ENCODE measurements around the gene C21orf91.

The C21orf91 gene

GRCh38 chr21:17765207-17765606 lies 53.9 kb downstream of the C21orf91 start:
- CTCF ChIA-PET: interaction anchor here (1.4 kb wide), 1 partner anchor 86 kb away, joined by 4 read pairs; no protein-coding TSS in a partner anchor
- TF ChIP-seq, protein P1, sequence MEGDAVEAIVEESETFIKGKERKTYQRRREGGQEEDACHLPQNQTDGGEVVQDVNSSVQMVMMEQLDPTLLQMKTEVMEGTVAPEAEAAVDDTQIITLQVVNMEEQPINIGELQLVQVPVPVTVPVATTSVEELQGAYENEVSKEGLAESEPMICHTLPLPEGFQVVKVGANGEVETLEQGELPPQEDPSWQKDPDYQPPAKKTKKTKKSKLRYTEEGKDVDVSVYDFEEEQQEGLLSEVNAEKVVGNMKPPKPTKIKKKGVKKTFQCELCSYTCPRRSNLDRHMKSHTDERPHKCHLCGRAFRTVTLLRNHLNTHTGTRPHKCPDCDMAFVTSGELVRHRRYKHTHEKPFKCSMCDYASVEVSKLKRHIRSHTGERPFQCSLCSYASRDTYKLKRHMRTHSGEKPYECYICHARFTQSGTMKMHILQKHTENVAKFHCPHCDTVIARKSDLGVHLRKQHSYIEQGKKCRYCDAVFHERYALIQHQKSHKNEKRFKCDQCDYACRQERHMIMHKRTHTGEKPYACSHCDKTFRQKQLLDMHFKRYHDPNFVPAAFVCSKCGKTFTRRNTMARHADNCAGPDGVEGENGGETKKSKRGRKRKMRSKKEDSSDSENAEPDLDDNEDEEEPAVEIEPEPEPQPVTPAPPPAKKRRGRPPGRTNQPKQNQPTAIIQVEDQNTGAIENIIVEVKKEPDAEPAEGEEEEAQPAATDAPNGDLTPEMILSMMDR (IDR thresholded peaks at IDR 0.05; ENCODE audit: control extremely low read depth, extremely low read depth, low read depth, missing control alignments): no peak
- POLR2A ChIA-PET: no interaction called here
- no peak for DNase-seq (ENCODE audit: extremely low spot score)

DNA sequence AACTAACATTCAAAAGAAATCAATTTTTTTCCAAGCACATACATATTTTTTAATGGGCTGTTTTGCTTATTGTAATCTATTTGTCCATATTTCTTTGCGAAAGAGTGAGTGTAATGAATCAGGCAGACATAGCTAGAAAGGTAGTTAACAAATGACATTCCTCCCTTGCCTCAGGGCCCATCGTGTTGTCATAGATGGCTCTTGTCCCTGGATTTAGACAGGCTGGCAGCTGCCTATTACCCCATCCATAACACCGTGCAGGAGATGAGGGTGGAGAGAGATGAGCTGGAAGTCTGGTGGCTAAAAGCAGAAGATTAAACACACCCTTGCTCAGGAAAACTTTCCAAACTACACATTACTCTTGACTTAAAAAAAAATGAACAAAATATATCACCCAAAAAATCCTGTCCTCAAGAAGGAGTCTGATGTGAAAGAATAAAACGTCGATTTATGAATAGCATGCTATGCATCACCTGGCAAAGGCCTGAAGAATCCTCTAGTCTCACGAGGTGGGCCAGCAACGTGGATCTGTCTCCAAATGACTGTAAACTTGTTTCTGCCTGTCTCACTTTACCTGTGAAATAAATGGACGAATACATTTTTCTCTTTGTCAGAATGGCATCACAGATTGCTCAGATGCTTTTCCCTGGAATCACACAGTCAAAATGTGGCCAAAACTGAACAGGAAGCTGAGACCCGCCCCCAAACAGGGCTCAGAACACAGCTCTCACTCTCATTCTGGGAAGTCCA lies 55.7 kb downstream of the C21orf91 start:
- no peak for DNase-seq (ENCODE audit: extremely low spot score)
- POLR2A ChIA-PET: no interaction called here
- TF ChIP-seq, protein P1 (IDR thresholded peaks at IDR 0.05; ENCODE audit: control extremely low read depth, extremely low read depth, low read depth, missing control alignments): no peak
- CTCF ChIA-PET: no interaction called here

DNA sequence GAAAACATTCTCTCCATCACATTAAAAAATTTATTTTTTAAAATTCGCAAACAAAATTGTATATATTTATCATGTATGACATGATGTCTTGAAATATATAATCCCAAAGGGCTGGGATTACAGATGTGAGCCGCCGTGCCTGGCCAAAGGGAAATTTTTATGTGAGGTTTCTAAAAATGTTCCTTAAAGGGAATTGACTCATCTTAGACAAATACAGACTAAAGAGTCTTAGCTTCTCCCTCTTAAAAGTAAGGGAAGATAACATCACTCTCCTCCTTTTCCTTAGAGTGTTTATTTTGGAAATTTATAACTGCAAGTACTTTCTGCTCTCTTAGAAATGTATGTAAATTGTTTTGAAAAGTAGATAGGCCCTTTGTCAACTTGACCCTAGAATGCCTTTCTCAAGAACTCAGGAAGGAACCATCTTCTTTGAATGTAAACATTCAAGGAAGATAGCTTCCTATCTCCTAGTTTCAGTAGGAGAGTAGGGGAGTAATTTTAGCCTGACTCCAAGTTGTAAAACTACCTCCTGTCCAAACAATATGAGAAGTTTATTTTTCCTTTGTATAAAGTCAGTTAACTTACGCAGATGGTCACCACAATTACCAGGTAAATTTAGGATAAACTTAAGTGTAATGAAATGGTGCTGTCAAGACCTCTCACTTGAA lies 59.5 kb downstream of the C21orf91 start:
- ChIA-PET CTCF (no interaction called here), POLR2A (no interaction called here)
- DNase-seq (ENCODE audit: extremely low spot score): no peak
- TF ChIP-seq, protein P1 (IDR thresholded peaks at IDR 0.05; ENCODE audit: control extremely low read depth, extremely low read depth, low read depth, missing control alignments): no peak

DNA sequence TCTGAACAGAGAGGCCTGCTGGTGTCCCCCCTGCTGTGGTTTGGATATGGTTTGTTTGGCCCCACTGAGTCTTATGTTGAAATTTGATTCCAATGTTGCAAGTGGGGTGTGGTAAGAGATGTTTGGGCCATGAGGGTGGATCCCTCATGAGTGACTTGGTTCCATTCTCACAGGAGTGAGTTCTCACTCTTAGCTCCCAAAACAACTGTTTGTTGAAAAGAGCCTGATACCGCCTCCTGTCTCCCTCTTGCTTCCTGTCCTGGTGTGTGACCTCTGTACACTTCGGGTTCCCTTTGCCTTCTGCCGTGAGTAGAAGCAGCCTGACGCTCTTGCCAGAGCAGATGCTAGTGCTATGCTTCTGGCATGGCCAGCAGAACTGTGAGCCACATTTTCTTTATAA lies 60.5 kb downstream of the C21orf91 start:
- ChIA-PET CTCF (no interaction called here), POLR2A (no interaction called here)

DNA sequence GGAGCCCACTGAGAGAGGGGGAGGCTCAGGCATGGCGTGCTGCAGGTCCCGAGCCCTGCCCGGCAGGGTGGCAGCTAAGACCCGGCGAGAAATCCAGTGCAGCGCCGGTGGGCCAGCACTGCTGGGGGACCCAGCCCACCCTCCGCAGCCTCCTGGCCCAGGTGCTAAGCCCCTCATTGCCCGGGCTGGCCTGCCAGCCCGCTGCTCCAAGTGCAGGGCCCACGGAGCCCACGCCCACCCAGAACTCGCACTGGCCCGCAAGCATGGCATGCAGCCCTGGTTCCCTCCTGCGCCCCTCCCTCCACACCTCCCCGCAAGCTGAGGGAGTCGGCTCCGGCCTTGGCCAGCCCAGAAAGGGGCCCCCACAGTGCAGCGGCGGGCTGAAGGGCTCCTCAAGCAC lies 61.5 kb downstream of the C21orf91 start:
- ChIA-PET CTCF (no interaction called here), POLR2A (no interaction called here)
- TF ChIP-seq, protein P1 (IDR thresholded peaks at IDR 0.05; ENCODE audit: control extremely low read depth, extremely low read depth, low read depth, missing control alignments): no peak
- no peak for DNase-seq (ENCODE audit: extremely low spot score)

More for the DNA sequence above, 60.5 kb downstream of the C21orf91 start:
- TF ChIP-seq, protein P1 (IDR thresholded peaks at IDR 0.05; ENCODE audit: control extremely low read depth, extremely low read depth, low read depth, missing control alignments): no peak
- DNase-seq (ENCODE audit: extremely low spot score): no peak

GRCh38 chr21:17753736-17754135 lies 65.4 kb downstream of the C21orf91 start:
- CTCF ChIA-PET: no interaction called here
- POLR2A ChIA-PET: no interaction called here
- TF ChIP-seq, protein P1 (IDR thresholded peaks at IDR 0.05; ENCODE audit: control extremely low read depth, extremely low read depth, low read depth, missing control alignments): no peak
- DNase-seq (ENCODE audit: extremely low spot score): no peak
